Measurements from ENCODE around the gene MYLK.
"Not testable (repeated sequence)": the region's sequence is repeated elsewhere in the genome, so short reads cannot be mapped to it uniquely, and the experiment has no call there.

The MYLK gene, protein sequence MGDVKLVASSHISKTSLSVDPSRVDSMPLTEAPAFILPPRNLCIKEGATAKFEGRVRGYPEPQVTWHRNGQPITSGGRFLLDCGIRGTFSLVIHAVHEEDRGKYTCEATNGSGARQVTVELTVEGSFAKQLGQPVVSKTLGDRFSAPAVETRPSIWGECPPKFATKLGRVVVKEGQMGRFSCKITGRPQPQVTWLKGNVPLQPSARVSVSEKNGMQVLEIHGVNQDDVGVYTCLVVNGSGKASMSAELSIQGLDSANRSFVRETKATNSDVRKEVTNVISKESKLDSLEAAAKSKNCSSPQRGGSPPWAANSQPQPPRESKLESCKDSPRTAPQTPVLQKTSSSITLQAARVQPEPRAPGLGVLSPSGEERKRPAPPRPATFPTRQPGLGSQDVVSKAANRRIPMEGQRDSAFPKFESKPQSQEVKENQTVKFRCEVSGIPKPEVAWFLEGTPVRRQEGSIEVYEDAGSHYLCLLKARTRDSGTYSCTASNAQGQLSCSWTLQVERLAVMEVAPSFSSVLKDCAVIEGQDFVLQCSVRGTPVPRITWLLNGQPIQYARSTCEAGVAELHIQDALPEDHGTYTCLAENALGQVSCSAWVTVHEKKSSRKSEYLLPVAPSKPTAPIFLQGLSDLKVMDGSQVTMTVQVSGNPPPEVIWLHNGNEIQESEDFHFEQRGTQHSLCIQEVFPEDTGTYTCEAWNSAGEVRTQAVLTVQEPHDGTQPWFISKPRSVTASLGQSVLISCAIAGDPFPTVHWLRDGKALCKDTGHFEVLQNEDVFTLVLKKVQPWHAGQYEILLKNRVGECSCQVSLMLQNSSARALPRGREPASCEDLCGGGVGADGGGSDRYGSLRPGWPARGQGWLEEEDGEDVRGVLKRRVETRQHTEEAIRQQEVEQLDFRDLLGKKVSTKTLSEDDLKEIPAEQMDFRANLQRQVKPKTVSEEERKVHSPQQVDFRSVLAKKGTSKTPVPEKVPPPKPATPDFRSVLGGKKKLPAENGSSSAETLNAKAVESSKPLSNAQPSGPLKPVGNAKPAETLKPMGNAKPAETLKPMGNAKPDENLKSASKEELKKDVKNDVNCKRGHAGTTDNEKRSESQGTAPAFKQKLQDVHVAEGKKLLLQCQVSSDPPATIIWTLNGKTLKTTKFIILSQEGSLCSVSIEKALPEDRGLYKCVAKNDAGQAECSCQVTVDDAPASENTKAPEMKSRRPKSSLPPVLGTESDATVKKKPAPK (N-terminal part only)

DNA sequence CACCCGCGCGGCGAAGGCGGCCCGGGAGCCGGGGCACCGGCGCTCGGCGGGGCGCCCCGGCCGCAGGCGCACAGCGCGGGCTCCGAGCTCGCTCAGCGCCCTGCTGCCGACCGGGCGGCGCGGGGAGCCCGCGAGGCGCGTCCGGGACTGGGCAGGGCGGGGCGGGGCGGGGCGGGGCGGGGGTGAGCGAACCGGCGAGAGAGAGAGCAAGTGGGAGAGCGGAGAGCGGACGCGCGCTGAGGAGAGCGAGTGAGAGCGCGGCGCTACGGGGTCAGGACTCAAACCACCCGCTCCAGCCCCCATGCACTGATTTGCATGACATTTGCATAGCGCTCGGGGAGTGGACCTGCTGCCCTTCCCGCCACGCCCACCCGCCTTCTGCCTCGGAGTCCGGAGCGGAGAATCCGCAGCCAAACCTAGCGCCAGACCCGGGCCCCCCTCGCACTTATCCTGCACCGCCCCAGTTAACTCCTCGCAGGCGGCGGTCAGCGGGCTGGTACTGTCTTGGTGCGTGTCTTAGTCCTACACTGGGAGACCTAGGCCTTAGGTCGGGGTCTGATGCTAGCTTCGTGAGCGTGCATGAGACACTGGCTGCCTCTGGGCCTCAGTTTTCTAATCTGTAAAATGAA, at the start of gene MYLK:
TSS of gene MYLK (minus strand) at position 130 of the 629 bp plus-strand sequence. CDS start 90,491 bp downstream, outside the sequence.
- peak; percentile 83 for DNase-seq

DNA sequence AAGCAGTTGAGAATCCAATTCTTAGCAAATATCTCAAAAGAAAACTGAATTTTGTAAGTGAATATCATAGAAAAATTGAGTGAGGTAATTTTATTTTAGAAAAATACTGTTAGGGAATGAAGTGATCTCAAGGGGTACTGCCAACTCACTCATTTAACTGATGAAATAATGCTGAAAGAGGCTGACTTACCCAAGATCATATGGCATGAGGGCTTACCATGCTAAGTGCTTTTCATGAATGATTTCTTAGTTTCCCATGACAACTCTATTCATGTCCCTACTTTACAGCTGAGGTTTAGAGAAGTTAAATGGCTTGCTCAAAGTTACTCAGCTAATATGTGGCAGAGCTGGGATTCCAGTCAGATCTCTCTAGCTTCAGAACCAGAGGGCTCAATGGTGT, 46.3 kb upstream of the MYLK start:
- no peak for DNase-seq

DNA sequence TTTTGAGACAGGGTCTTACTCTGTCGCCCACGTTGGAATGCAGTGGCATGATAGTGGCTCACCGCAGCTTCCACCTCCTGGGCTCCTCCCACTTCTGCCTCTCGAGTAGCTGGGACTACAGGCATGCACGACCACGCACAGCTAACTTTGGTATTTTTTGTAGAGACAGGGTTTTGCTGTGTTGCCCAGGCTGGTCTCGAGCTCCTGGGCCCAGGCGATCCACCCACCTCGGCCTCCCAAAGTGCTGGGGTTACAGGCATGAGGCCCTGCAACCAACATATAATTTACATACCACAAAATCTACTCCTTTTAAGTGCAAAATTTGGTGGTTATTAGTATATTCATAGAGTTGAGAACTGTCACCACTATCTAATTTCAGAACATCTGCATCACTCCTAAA, 45.2 kb upstream of the MYLK start:
- DNase-seq = no peak

DNA sequence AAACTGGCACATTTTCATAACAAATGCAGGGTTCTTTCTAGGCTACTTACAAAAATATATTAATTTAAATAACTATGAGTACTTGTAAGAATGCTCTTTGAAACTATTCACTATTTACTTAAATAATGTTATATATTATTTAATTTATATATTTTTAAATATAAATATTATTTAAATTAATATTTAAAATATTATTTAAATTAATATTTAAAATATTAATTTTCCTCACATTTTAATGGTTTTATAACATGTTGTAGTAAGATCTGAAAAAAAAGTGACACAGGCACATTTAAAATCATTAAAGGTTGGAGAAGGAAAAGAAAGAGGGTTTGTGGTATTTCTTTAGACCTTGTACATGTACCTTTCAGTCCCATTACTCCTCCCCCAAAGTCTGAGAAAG, 42.3 kb upstream of the MYLK start:
- DNase-seq = no peak

DNA sequence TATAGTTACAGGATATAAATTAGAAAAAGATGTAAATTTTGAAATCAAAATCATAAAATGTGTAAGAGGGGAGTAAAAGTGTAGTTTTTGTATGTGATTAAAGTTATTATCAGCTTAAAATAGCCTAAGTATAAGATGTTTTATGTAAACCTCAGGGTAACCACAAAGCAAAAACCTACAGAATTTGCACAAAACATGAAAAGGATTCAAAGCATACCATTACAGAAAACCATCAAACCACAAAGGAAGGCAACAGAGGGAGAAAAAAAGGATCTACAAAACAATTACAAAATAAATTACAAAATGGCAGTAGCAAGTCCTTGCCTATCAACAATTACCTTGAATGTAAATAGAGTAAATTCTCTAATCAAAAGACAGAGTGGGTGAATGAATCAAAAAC, 36.7 kb upstream of the MYLK start:
- no peak for DNase-seq

DNA sequence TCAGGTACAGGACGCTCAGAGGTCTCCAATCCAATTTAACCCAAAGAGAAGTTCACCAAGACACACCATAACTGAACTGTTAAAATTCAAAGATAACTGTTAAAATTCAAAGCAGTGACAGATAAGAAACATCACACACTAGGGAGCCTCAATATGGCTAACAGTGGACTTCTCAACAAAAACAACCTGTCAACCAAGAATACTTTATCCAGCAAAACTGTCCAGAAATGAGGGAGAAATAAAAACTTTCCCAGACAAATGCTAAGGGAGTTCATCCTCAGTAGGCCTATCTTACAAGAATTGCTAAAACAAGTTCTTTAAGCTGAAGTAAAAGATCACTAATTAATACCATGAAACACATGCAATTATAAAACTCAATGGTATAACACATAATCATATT, 36.3 kb upstream of the MYLK start:
- no peak for DNase-seq

DNA sequence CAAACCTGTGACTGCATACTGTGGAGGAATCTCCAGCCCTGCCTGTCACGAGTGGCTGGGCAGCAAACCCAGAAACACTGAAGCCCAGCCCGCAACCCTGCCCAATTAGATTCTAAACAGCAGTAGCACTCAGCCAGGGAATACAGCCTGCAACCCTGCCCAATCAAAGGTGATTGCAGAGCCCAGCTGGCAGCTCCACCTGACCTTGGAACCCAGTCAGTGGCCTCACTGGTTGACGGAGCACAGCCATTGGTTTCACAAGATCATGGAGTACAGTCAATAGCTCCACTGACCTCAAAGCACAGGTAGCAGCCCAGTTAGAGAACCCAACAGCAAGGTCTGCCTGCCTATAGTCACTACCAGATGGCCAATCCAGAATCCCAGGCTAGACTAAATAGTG, 35.2 kb upstream of the MYLK start:
- DNase-seq = no peak

DNA sequence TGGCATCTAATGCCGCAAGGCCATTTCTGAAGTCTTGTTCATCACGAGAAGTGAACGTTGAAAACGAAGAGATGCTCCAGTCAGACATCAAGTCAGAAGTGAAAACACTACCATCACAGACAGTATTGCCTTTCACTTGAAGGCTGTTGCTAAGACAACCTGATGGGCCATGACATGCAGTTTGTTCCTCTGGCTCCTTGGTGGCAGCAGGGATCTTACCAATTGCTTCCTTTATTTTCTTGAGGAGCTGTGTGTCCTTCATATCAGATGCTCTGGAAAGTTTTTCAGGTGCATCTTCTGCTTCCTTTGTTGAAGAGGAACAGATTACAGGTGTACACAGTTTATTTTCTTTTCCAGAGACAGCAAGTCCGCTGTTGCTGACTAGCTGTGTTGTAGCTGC, 30.7 kb upstream of the MYLK start:
- no peak for DNase-seq

DNA sequence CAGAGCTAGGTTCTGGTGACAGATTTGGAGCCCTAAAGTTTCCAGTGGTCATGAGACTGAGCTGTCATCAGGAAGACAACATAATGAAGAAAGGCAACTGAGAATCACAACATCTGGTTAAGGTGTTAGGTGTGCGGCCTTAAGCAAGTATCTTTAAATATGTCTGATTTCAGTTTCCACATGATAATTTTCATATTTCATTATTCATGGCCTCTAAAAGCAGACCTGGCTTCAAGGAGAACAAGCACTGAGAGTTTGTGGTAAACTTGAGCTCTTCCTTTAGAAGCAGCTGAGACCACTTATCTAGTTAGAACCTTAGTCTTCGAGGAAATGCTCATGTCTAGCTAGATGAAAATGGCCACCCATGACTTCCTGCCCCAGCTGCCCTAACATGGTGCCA, 25.7 kb upstream of the MYLK start:
- no peak for DNase-seq

DNA sequence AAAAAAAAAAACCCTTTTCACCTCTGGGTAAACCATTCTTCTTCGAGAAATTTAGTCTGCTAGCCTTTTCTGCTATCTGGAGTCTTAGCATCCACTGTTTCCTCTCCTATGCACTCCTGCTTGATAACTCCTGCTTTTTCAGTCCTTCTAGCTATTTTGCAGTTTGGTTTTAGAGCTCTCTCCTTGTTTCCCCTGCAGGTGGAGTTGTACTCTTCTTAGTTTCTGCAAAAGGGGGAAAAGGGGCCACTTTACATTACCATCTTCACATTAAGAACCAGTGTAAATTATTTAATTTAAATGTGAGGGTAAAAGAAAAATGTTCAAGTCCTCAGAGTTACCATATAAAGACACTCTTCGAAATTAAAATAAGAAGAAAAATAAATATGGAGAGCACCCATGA, 23.6 kb upstream of the MYLK start:
- no peak for DNase-seq

DNA sequence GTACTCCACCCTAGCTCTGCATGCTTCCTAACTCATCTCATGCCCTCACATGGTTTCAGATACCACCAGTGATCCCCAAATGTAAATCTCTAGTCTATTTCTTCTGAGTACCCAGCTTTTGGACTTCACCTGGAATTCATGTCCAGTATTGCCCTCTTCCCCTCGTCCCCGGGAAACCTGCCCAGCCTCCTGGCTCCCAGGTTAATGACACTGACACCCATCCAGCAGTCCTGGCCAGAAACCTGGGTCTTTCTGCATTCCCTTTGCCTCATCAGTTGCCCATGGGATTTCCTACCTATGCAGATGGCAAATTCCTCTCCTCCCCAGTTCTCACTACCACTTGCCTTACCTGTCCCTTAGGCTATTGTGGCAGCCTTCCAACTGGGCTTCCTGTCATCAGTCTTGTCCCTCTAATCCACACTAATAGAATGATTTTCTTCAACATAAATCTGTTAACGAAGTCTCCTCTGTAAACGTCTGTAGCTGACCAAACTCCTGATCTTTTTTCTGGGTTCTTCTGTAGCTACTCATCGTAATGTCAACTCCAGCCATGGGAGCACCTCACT, 15.3 kb upstream of the MYLK start:
- DNase-seq = no peak

DNA sequence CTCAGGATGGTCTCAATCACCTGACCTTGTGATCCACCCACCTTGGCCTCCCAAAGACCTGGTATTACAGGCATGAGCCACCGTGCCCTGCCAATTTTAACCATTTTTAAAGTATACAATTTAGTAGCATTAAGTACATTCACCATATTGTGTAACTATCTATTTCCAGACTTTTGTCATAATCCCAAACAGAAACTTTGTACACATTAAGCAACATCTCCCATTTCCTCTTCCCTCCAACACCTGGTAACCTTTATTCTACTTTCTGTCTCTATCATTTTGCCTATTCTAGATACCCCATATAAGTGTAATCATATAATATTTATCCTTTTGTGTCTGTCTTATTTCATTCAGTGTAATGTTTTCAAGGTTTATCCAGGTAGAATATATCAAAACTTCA, 8.9 kb upstream of the MYLK start:
- no peak for DNase-seq

DNA sequence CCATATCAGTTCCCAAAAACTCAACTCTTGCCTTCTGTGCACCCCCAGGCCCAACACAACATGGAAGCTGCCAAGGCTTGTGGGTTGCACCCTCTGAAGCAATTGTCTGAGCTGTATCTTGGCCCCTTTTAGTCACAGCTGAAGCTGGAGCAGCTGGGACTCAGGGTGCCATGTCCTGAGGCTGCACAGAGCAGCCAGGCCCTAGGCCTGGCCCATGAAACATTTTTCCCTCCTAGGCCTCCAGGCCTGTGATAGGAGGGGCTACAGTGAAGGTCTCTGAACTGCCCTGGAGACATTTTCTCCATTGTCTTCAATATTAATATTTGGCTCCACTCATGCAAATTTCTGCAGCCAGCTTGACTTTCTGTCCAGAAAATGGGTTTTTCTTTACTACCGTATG, 8.1 kb upstream of the MYLK start:
- DNase-seq = no peak

DNA sequence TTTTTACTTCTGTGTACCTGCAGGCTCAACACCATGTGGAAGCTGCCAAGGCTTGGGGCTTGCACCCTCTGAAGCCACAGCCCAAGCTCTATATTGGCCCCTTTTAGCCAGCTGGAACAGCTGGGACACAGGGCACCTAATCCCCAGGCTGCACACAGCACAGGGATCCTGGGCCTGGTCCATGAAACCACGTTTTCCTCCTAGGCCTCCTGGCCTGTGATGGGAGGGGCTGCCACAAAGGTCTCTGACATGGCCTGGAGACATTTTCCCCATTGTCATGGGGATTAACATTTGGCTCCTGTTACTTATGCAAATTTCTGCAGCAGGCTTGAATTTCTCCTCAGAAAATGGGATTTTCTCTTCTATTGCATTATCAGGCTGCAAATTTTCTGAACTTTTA, 6.9 kb upstream of the MYLK start:
- not testable (repeated sequence) for DNase-seq

DNA sequence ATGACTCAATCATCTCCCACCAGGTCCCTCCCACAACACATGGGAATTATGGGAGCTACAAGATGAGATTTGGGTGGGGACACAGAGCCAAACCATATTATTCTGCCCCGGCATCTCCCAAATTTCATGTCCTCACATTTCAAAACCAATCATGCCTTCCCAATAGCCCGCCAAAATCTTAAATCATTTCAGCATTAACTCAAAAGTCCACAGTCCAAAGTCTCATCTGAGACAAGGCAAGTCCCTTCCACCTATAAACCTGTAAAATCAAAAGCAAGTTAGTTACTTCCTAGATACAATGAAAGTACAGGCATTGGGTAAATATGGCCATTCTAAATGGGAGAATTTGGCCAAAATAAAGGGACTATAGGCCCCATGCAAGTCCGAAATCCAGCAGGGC, 6.0 kb upstream of the MYLK start:
- DNase-seq = not testable (repeated sequence)

DNA sequence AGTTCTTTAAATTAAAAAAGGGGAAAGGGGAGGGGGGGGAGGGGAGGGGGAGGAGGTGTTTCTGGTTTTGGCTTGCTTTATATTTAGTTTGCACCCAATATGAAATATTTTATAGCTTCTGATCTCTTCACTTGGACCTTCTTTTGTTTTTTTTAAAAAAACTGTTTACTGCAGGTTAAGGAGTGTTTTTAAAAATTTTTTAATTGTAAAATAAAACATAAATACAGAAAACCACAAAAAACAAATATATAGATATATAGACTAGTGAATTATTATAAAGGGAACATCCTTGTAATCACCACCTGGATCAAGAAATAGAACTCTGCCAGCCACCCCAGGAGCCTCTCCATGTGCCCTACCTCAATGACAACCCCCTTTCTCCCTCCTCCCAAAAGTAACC, 861 bp upstream of the MYLK start:
- no peak for DNase-seq

DNA sequence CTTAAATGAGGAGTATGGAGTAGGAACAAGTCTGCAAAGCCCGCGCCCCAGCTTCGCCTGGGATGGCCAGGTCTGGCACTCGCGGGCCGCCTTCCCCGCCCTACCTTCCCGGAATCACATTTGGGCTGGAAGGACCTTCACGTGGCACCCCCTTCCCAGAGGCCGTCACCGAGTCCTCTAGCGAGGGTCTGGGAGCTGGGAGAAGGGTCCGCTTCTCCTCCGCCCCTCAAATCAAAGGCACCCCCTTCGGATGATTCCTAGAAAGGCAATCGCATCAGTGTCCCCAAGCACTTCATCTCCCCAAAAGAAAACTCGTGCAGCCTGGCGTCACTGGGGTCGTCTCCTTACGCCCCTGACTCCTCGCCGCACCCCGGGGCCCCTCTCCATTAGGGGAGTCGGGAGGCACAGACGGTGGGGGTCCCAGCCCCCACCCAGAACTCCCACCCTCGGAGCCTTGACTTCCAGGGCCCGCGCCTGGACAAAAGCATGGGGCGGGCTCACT, 380 bp downstream of the MYLK start:
- DNase-seq = no peak

DNA sequence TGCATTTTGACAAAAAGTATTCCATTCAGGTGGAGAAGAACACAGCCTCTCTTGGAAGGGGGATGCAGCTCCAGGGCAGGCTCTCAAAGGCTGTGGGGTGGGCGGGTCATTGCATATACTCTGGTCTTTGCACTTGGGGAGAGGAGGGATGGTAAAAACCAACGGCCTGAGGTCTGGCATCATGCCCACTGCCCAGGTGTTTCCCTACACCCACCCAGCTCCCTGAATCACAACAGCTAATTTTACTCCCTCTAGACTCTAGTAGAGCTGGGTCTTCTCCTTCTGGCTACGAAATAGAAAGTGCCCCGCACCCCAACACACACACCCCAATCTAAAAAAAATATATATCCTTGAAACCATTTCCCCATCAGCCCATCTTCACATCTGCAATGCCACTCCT, 1.0 kb downstream of the MYLK start:
- no peak for DNase-seq

DNA sequence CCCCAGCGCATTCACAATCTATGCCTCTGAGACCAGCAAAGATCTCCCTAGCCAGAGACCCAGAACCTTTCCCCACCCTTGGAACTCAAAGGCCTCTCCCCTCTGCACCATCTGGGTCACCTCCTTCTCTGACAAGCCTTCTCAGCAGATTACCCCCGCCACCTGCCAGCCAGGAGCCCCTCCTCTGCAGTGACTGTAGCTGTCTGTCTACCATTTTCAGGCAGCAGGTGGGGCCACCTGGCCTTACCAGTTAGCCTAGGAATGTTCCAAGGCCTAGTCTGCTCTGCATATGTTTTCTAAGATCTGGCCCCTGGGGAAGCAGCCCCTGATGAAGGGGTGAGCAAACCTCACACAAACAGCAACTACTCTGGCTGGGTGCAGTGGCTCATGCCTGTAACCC, 2.4 kb downstream of the MYLK start:
- no peak for DNase-seq

DNA sequence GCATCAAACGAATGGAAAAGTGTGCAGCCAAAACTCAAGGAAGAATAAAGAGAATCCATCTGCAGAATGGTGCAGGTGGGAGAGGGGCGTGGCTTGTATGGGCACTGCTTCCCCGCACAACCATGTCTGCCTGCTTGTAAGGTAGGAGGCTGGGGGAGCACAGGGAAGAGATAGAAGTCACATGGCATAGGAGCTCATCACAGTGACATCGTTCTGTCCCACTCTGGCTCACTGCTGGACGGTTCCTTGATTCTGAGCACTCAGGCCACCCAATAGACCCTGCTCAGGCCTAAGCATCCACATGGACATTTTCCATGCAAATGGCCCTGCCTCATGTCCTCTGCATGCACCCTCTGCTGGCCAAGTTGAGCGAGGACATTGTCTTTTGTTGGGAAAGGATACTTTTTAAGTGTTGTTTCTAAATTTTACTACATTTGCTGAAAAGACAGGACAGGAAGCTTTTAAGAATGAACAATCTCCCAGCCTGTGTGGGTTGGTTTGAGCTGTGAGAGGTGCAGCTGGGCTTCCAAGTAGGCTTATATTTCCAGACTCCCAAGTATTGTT, 3.1 kb downstream of the MYLK start:
- peak; percentile 58 for DNase-seq

DNA sequence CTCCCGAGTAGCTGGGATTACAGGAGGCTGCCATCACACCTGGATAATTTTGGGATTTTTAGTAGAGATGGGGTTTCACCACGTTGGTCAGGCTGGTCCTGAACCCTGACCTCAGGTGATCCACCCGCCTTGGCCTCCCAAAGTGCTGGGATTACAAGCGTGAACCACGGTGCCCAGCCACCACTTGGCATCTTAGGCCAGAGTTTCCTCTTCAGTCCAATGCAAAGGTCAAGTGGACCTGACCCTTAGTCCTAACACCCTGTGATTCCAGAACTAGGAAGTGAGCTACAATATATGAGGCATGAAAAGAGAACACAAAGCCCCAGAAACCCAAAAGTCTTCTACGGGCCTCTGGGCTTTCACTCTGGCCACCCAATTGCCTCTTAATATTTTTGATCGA, 5.3 kb downstream of the MYLK start:
- DNase-seq = no peak

DNA sequence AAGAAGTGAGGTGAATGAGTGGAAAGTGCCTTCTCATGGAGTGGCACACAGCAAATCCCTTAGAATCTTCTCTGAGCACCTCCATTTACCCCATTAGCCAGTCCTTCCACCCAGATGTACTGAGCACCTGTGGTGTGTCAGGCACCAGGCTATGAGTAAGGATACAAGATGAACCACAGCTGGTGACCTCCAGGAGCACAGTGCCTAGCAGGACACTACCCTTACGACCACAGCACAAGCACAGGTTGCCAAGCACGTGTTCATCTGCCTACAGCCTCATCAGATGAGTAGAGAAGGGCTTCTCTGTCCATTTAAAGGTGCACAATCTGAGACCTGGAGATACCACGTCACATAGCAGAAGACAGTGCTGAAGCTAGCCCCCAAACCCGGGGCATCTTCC, 6.2 kb downstream of the MYLK start:
- DNase-seq = no peak

Data from fibroblast of skin of right quadriceps (primary cell).